Panc1 (cell line): ENCODE results near the gene TOPBP1.

Source experiments
- CTCF ChIP-seq: fragments of 450-650 bp; IDR thresholded peaks from 2 replicates; pipeline ENCODE4 v1.5.1; 2017; ENCODE audit warnings: mild to moderate bottlenecking
- POLR2AphosphoS5 ChIP-seq: IDR thresholded peaks from 2 replicates; pipeline ENCODE4 v1.6.1; 2012; ENCODE audit warnings: mild to moderate bottlenecking, low read depth, low read length, moderate library complexity
- REST ChIP-seq, 2 experiments: IDR thresholded peaks; 2 replicates each; pipeline ENCODE4 v1.6.1; 2011 to 2012; ENCODE audit warnings: low read depth in 2 of 2, control low read depth in 1 of 2, low read length in 1 of 2, mild to moderate bottlenecking in 1 of 2, moderate library complexity in 1 of 2; ENCODE audit not compliant: insufficient read depth in 1 of 2
- SIN3A ChIP-seq: IDR thresholded peaks from 2 replicates; pipeline ENCODE4 v1.6.1; 2012; ENCODE audit warnings: low read depth, mild to moderate bottlenecking, low read length, moderate library complexity, borderline replicate concordance; ENCODE audit not compliant: insufficient read depth
- TCF7L2 ChIP-seq: IDR thresholded peaks from 2 replicates; pipeline ENCODE4 v1.6.1; 2011; ENCODE audit warnings: mild to moderate bottlenecking, low read depth, low read length, inconsistent platforms

- TF ChIP-seq CTCF = no peak; the same call in 1 of the 2 replicates
- TF ChIP-seq POLR2AphosphoS5 = no peak
- peak; percentile 80; the same call in 1 of the 2 replicates for TF ChIP-seq SIN3A
- no peak for TF ChIP-seq TCF7L2
- no peak for TF ChIP-seq REST (IDR thresholded peaks at IDR 0.05; ENCODE audit: insufficient read depth in 1 of 2, low read depth in 2 of 2, low read length in 1 of 2)
Measured at GRCh38 chr3:133574260-133574881, 87.4 kb downstream of the TOPBP1 start.
